Measurements from ENCODE around the gene OR4S2. TPM values are rescaled to one million over a fixed set of nuclear protein-coding genes. Genes with fewer than 3 reads are reported as not detected.

Gene OR4S2
- total and polyA plus RNA-seq, 2 of the 8 experiments (the other 6 are each of a cell fraction or from before 2014, with no cell fraction given) = not detected

DNA sequence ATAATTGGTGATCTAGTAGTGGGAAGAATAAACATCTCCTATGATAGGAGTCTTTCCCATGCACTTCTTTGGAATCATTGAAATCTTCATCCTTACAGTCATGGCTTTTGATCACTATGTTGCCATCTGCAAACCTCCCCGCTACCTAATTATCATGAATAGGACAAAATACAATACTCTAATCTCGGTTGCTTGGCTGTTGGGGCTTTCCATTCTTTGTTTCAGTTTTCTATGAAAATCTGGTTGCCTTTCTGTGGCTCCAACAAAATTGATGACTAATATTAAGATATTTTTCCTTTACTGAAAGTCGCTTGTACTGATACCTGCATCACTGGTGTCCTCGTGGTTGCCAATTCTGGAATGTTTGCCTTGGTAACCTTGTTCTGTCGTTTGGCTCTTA lies 25.7 kb downstream of the OR4S2 start:
- H3K23ac ChIP-seq (ENCODE audit: insufficient read length) = no peak overlapping the region
- DNase-seq (ENCODE audit: low read depth in 1 of 2, low spot score in 2 of 2) (no peak), FAIRE-seq (no peak)
- H4K20me1 ChIP-seq (replicated peaks in 1 of 2; ENCODE audit: control insufficient read depth in 1 of 2, insufficient read depth in 2 of 2, low read length in 2 of 2) = no peaks in the 10 kb centered on the region
- no peak overlapping the region for H3K18ac ChIP-seq (ENCODE audit: extremely low read depth, low read length)
- no peak overlapping the region for H4K5ac ChIP-seq (ENCODE audit: insufficient read length, low read depth, low read length)
- H3K79me1 ChIP-seq (ENCODE audit: low read depth, low read length) = no peaks in the 10 kb centered on the region
- H2BK120ac ChIP-seq (replicated peaks; ENCODE audit: low read depth, low read length) = no peak overlapping the region
- H3K36me3 ChIP-seq (ENCODE audit: control insufficient read depth in 2 of 4, insufficient read depth in 4 of 4, low read length in 3 of 4) = no peaks in the 10 kb centered on the region
- H3K4me2 ChIP-seq (ENCODE audit: insufficient read depth in 1 of 2, low read depth in 2 of 2, low read length in 2 of 2) = no peak overlapping the region
- no peak overlapping the region for H2BK12ac ChIP-seq (ENCODE audit: low read depth, low read length)
- no peak overlapping the region for H3K56ac ChIP-seq (replicated peaks; ENCODE audit: insufficient read length, low read depth, low read length)
- no peak overlapping the region for H3K27ac ChIP-seq (ENCODE audit: low read depth, low read length)
- WGBS, 2 experiments (ENCODE audit: extremely low coverage in 1 of 2, insufficient coverage in 1 of 2, insufficient read length in 1 of 2, insufficient replicate concordance in 2 of 2, low coverage in 1 of 2, low lambda C conversion rate in 2 of 2, missing lambda C conversion rate in 1 of 2) = 64% methylated on average over 5 of the region's 5 CpGs; no CpG with 5 or more reads in 1 of the 2 experiments
- no peak overlapping the region for H2BK20ac ChIP-seq (ENCODE audit: low read length)
- no peak overlapping the region for H4K91ac ChIP-seq (replicated peaks; ENCODE audit: insufficient read length, low read length)
- no peaks in the 10 kb centered on the region for H3K27me3 ChIP-seq (replicated peaks in 1 of 4; ENCODE audit: control insufficient read depth in 3 of 4, extremely low read depth in 1 of 4, insufficient read depth in 3 of 4, low read length in 3 of 4)
- no peak overlapping the region for H3K4me3 ChIP-seq (ENCODE audit: extremely low read depth in 1 of 4, insufficient read depth in 2 of 4, low read depth in 3 of 4, low read length in 4 of 4)
- H3K4me1 ChIP-seq (replicated peaks in 1 of 4; ENCODE audit: control insufficient read depth in 3 of 4, insufficient read depth in 4 of 4, low read length in 3 of 4) = no peaks in the 10 kb centered on the region
- no peaks in the 10 kb centered on the region for H3K23me2 ChIP-seq (ENCODE audit: low read depth, low read length)
- peaks cover 4 to 25% of the 10 kb centered on the region in 2 experiments; a peak in 3 of 4 replicates for H3K9me3 ChIP-seq (ENCODE audit: insufficient read depth in 2 of 2, low read depth in 1 of 2, low read length in 1 of 2)
- H3K14ac ChIP-seq (ENCODE audit: insufficient read length) = no peak overlapping the region
- no peak overlapping the region for H4K8ac ChIP-seq (ENCODE audit: extremely low read depth, insufficient read depth, low read length)
- ChIA-PET CTCF (ENCODE audit: partially characterized antibody) (no interaction called here), POLR2A (ENCODE audit: partially characterized antibody) (no interaction called here)
- no peak overlapping the region for H2AFZ ChIP-seq (ENCODE audit: low read length)
- no peak overlapping the region for H2BK15ac ChIP-seq (ENCODE audit: low read length)
- no peaks in the 10 kb centered on the region for H3K79me2 ChIP-seq (ENCODE audit: control insufficient read depth in 1 of 2, insufficient read depth in 2 of 2, low read length in 2 of 2)
- H2AK5ac ChIP-seq (ENCODE audit: low read depth, low read length) = no peak overlapping the region
- H3K9ac ChIP-seq (replicated peaks in 1 of 4; ENCODE audit: extremely low read depth in 1 of 4, low read depth in 3 of 4, low read length in 3 of 4) = no peak overlapping the region
- no peak overlapping the region for H3K4ac ChIP-seq (replicated peaks; ENCODE audit: insufficient read length, low read depth, low read length)
- H2BK5ac ChIP-seq (ENCODE audit: low read depth, low read length) = no peak overlapping the region
- no peak for TF ChIP-seq KDM5A (IDR thresholded peaks at IDR 0.05; ENCODE audit: low read length)
- no peak for TF ChIP-seq EP300 (IDR thresholded peaks at IDR 0.05; ENCODE audit: borderline replicate concordance in 1 of 2, low read depth in 2 of 2, low read length in 2 of 2)
- TF ChIP-seq CTBP2 (IDR thresholded peaks at IDR 0.05; ENCODE audit: borderline replicate concordance, insufficient read depth, insufficient read length, low read length) = no peak
- no peak for TF ChIP-seq HDAC6 (IDR thresholded peaks at IDR 0.05; ENCODE audit: low read depth, low read length)
- TF ChIP-seq CHD2 (IDR thresholded peaks at IDR 0.05; ENCODE audit: low read length) = no peak

All from H1 (cell line).